IMR-90 (cell line): ENCODE results near the gene ZNF446. TPM values are rescaled to one million over a fixed set of nuclear protein-coding genes. Genes with fewer than 3 reads are reported as not detected.

Experiments
- ATAC-seq: fragments of 200-7000 bp; cut with Tn5 transposase; 2 replicates; pipeline ENCODE4 v1.9.1; 2020; ENCODE audit warnings: low read depth, mild to moderate bottlenecking, moderate library complexity
- BruUV-seq: library from RNA; stranded (reverse); fragments of 400-500 nt; replicated peaks from 2 replicates; lab custom pipeline; 2021; lab: Mats Ljungman, UMichigan
- CTCF ChIA-PET: fragments of 300-600 bp; formaldehyde crosslinking; extraction: SDS; loops from one replicate; lab custom pipeline; 2021; ENCODE audit warnings: antibody characterized with exemption; lab: Yijun Ruan, JAX
- POLR2A ChIA-PET: fragments of 300-600 bp; sonication (Branson Sonifier 250); formaldehyde crosslinking; loops from one replicate; lab custom pipeline; 2022; ENCODE audit warnings: antibody characterized with exemption; ENCODE audit not compliant: unreplicated experiment; lab: Charles Lee
- DNase-seq: peaks from one replicate; pipeline ENCODE4 v3.0.0; 2013
- H2AFZ ChIP-seq: replicated peaks from 2 replicates; pipeline ENCODE3; 2013; ENCODE audit warnings: low read length, mild to moderate bottlenecking; ENCODE audit not compliant: poor library complexity
- H2AK5ac ChIP-seq: 2 replicates; pipeline ENCODE4 v1.6.1; 2013; ENCODE audit warnings: low read depth, low read length, inconsistent platforms
- H2AK9ac ChIP-seq: replicated peaks from 2 replicates; pipeline ENCODE3; 2013; ENCODE audit warnings: mild to moderate bottlenecking, low read depth, low read length, moderate library complexity; ENCODE audit not compliant: poor library complexity
- H2BK120ac ChIP-seq: 2 replicates; pipeline ENCODE4 v1.6.1; 2013; ENCODE audit warnings: low read depth, low read length, inconsistent platforms
- H2BK15ac ChIP-seq: 3 replicates; pipeline ENCODE4 v1.6.1; 2013; ENCODE audit warnings: low read depth, low read length, inconsistent platforms
- H2BK20ac ChIP-seq: 2 replicates; pipeline ENCODE4 v1.6.1; 2013; ENCODE audit warnings: low read depth, mild to moderate bottlenecking, inconsistent platforms, low read length, moderate library complexity
- H2BK5ac ChIP-seq: 2 replicates; pipeline ENCODE4 v1.6.1; 2013; ENCODE audit warnings: mild to moderate bottlenecking, low read depth, low read length, inconsistent platforms; ENCODE audit not compliant: poor library complexity, severe bottlenecking
- H3K14ac ChIP-seq: replicated peaks from 2 replicates; pipeline ENCODE4 v1.6.1; 2013; ENCODE audit warnings: low read depth, low read length, inconsistent platforms
- H3K18ac ChIP-seq: 2 replicates; pipeline ENCODE4 v1.6.1; 2013; ENCODE audit warnings: low read depth, low read length, control low read depth
- H3K23ac ChIP-seq: 2 replicates; pipeline ENCODE4 v1.6.1; 2013; ENCODE audit warnings: low read depth, low read length, inconsistent platforms
- H3K27ac ChIP-seq: 2 replicates; pipeline ENCODE4 v1.5.1; 2013; ENCODE audit warnings: mild to moderate bottlenecking, control low read depth, low read length; ENCODE audit not compliant: insufficient read depth
- H3K27me3 ChIP-seq: 2 replicates; pipeline ENCODE4 v1.6.1; 2013; ENCODE audit warnings: low read length; ENCODE audit not compliant: control insufficient read depth, insufficient read depth
- H3K36me3 ChIP-seq: 2 replicates; pipeline ENCODE4 v1.6.1; 2013; ENCODE audit warnings: low read length, mixed read lengths; ENCODE audit not compliant: control insufficient read depth, insufficient read depth
- H3K4ac ChIP-seq: 2 replicates; pipeline ENCODE4 v1.6.1; 2013; ENCODE audit warnings: low read depth, low read length, inconsistent platforms
- H3K4me1 ChIP-seq: 2 replicates; pipeline ENCODE4 v1.6.1; 2013; ENCODE audit warnings: low read length, mixed read lengths; ENCODE audit not compliant: control insufficient read depth, insufficient read depth
- H3K4me2 ChIP-seq: 2 replicates; pipeline ENCODE4 v1.6.1; 2013; ENCODE audit warnings: low read depth, mild to moderate bottlenecking, control low read depth, low read length, moderate library complexity
- H3K4me3 ChIP-seq: 2 replicates; pipeline ENCODE4 v1.5.1; 2013; ENCODE audit warnings: low read depth, mild to moderate bottlenecking, control low read depth, low read length, moderate library complexity; ENCODE audit not compliant: insufficient read depth
- H3K56ac ChIP-seq: 2 replicates; pipeline ENCODE4 v1.6.1; 2013; ENCODE audit warnings: low read length, inconsistent platforms; ENCODE audit not compliant: insufficient read depth; ENCODE audit errors: extremely low read depth
- H3K79me1 ChIP-seq, 2 experiments: 2 replicates each; pipeline ENCODE4 v1.6.1; 2013; ENCODE audit warnings: low read length in 2 of 2, inconsistent platforms in 1 of 2, low read depth in 1 of 2
- H3K9ac ChIP-seq: 2 replicates; pipeline ENCODE4 v1.6.1; 2013; ENCODE audit warnings: low read depth, low read length, control low read depth
- H3K9me1 ChIP-seq: 2 replicates; pipeline ENCODE4 v1.6.1; 2013; ENCODE audit warnings: low read length, inconsistent platforms; ENCODE audit not compliant: insufficient read depth
- H3K9me3 ChIP-seq: 2 replicates; pipeline ENCODE4 v1.6.1; 2013; ENCODE audit warnings: low read length; ENCODE audit not compliant: control insufficient read depth, insufficient read depth
- H4K20me1 ChIP-seq: 2 replicates; pipeline ENCODE4 v1.6.1; 2013; ENCODE audit warnings: low read length, inconsistent platforms; ENCODE audit not compliant: insufficient read depth
- H4K5ac ChIP-seq: 2 replicates; pipeline ENCODE4 v1.6.1; 2013; ENCODE audit warnings: mild to moderate bottlenecking, low read depth, low read length, control low read depth
- H4K8ac ChIP-seq, 2 experiments: 2 replicates each; pipeline ENCODE4 v1.6.1; 2013; ENCODE audit warnings: low read depth in 2 of 2, low read length in 2 of 2, control low read depth in 1 of 2, inconsistent platforms in 1 of 2
- H4K91ac ChIP-seq: 2 replicates; pipeline ENCODE4 v1.6.1; 2013; ENCODE audit warnings: low read depth, low read length, inconsistent platforms; ENCODE audit not compliant: insufficient read depth
- BHLHE40 ChIP-seq: fragments of 150-350 bp; IDR thresholded peaks from 2 replicates; pipeline ENCODE4 v1.6.1; 2016; ENCODE audit warnings: mild to moderate bottlenecking, low read depth, low read length
- CEBPB ChIP-seq: IDR thresholded peaks from 2 replicates; pipeline ENCODE4 v1.6.1; 2012; ENCODE audit warnings: low read depth, low read length, improper control_type of control experiment
- CHD1 ChIP-seq: IDR thresholded peaks from 2 replicates; pipeline ENCODE4 v1.6.1; 2012; ENCODE audit warnings: low read depth, low read length, improper control_type of control experiment
- ELK1 ChIP-seq: fragments of 150-350 bp; IDR thresholded peaks from 2 replicates; pipeline ENCODE4 v1.6.1; 2016; ENCODE audit warnings: low read depth, mild to moderate bottlenecking, low read length, moderate library complexity, borderline replicate concordance
- MAFK ChIP-seq: IDR thresholded peaks from 2 replicates; pipeline ENCODE4 v1.6.1; 2012; ENCODE audit warnings: low read depth, low read length, improper control_type of control experiment
- MXI1 ChIP-seq: IDR thresholded peaks from 2 replicates; pipeline ENCODE4 v1.6.1; 2012; ENCODE audit warnings: low read depth, mild to moderate bottlenecking, low read length, moderate library complexity, borderline replicate concordance
- POLR2A ChIP-seq: IDR thresholded peaks from 2 replicates; pipeline ENCODE4 v1.6.1; 2012; ENCODE audit warnings: mild to moderate bottlenecking, low read depth, low read length
- RCOR1 ChIP-seq: IDR thresholded peaks from 2 replicates; pipeline ENCODE4 v1.6.1; 2012; ENCODE audit warnings: mild to moderate bottlenecking, low read length, improper control_type of control experiment; ENCODE audit not compliant: insufficient replicate concordance
- RFX5 ChIP-seq: IDR thresholded peaks from 2 replicates; pipeline ENCODE4 v1.8.0; 2012; ENCODE audit warnings: low read depth, mild to moderate bottlenecking, low read length, moderate library complexity
- SMC3 ChIP-seq: fragments of 150-350 bp; IDR thresholded peaks from 2 replicates; pipeline ENCODE4 v1.6.1; 2016; ENCODE audit warnings: low read depth, mild to moderate bottlenecking, antibody characterized with exemption, low read length, moderate library complexity
- dilution Hi-C: fragments of 300-500 bp; cut with HindIII; formaldehyde crosslinking; loops from one replicate; pipeline ENCODE4 v1.14.3; 2018; ENCODE audit warnings: low sequenced_read_pairs; ENCODE audit not compliant: unreplicated experiment
- in situ Hi-C: fragments of 300-500 bp; cut with MboI; formaldehyde crosslinking; loops from 3 replicates; pipeline ENCODE4 v1.14.3; 2019; ENCODE audit warnings: low sequenced_read_pairs, inconsistent platforms, mixed read lengths
- intact Hi-C: fragments of 100-400 bp; cut with micrococcal nuclease; formaldehyde crosslinking; loops from 2 replicates; pipeline ENCODE4 v1.10.0; 2022
- polyA plus RNA-seq, 3 experiments: library from polyadenylated mRNA; depleted of rRNA; stranded (reverse); fragments of >200 nt; gene quantifications; 2 replicates each; pipeline ENCODE4 v1.2.3, GENCODE V29; 2012; ENCODE audit warnings: low replicate concordance in 1 of 3
- total RNA-seq: library from RNA; depleted of rRNA; stranded (reverse); fragments of >200 nt; gene quantifications from 2 replicates; pipeline ENCODE4 v1.2.3, GENCODE V29; 2012

ZNF446 gene
- total and polyA plus RNA-seq, 2 of the 4 experiments (the other 2 are of a cell fraction), result 4.8 to 6.9 TPM

DNA sequence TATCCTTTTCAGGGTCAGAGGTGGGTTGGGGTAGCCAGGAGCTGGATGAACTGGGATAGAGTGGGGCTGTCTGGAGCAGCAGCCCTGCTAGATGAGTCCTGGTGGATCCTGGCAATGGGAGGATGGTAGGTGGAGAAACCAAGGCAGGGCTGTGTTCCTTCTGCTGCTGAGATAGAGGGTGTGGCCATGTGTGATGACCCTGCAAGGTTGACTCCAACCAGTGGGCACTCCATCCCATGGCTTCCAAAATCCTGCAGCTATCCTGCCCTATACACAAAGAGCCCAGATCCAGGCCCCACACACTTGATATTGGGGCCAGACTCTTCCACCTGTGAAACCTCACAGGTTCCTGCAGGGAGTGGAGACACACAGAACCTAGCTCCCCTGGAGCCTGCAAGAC is 2.4 kb upstream of the ZNF446 start:
- no peak overlapping the region for H2BK20ac ChIP-seq
- ChIA-PET POLR2A (no interaction called here), CTCF (no interaction called here)
- no peak overlapping the region for H3K18ac ChIP-seq
- H4K5ac ChIP-seq, result no peak overlapping the region
- H4K91ac ChIP-seq, result no peak overlapping the region
- peaks cover 31% of the 10 kb centered on the region for H3K9me1 ChIP-seq
- H2BK5ac ChIP-seq, result no peak overlapping the region
- no peak overlapping the region for H3K14ac ChIP-seq
- dilution Hi-C loops (no loop called here), in situ Hi-C loops (no loop called here), intact Hi-C loops (no loop called here)
- no TSS peak for BruUV-seq
- no peak overlapping the region for H2AK5ac ChIP-seq
- no peaks in the 10 kb centered on the region for H3K9me3 ChIP-seq
- TF ChIP-seq CEBPB (no peak), RFX5 (no peak), MXI1 (no peak), BHLHE40 (no peak), MAFK (no peak), ELK1 (no peak), CHD1 (no peak), SMC3 (no peak), RCOR1 (no peak), POLR2A (no peak)
- no peak overlapping the region for H2BK120ac ChIP-seq
- H4K8ac ChIP-seq, result no peak overlapping the region
- ATAC-seq (no peak), DNase-seq (no peak)
- no peak overlapping the region for H2BK15ac ChIP-seq
- no peak overlapping the region for H3K27ac ChIP-seq
- peaks cover 19% of the 10 kb centered on the region for H3K4me1 ChIP-seq
- no peak overlapping the region for H2AK9ac ChIP-seq
- H3K56ac ChIP-seq, result no peak overlapping the region
- H3K4ac ChIP-seq, result no peak overlapping the region
- peaks cover 22% of the 10 kb centered on the region for H4K20me1 ChIP-seq
- H3K9ac ChIP-seq, result no peak overlapping the region
- peaks cover 13 to 56% of the 10 kb centered on the region in 2 experiments for H3K79me1 ChIP-seq
- no peak overlapping the region for H2AFZ ChIP-seq
- no peak overlapping the region for H3K4me3 ChIP-seq
- H3K4me2 ChIP-seq, result no peak overlapping the region
- H3K23ac ChIP-seq, result no peak overlapping the region
- no peaks in the 10 kb centered on the region for H3K27me3 ChIP-seq
- H3K36me3 ChIP-seq, result peaks cover 29% of the 10 kb centered on the region
